Suprapubic skin (tissue), 4 donors: ENCODE data around the gene DIAPH2.

Experiments used
- EP300 ChIP-seq: sonication (generic); formaldehyde crosslinking; IDR thresholded peaks from one replicate; pipeline ENCODE4 v1.6.1; 2017; ENCODE audit warnings: antibody characterized with exemption
- POLR2AphosphoS5 ChIP-seq, 3 donors: sonication (generic); formaldehyde crosslinking; IDR thresholded peaks; one replicate each; pipeline ENCODE4 v1.6.1; 2017; ENCODE audit warnings: antibody characterized with exemption in 3 of 3
- TF ChIP-seq, protein P1 (sequence below), 2 donors: fragments of 200-600 bp in 1 of 2; fragments of 450-650 bp in 1 of 2; sonication (generic) in 1 of 2; IDR thresholded peaks; one replicate each; pipeline ENCODE4 v1.5.1; 2016 to 2019; ENCODE audit warnings: antibody characterized with exemption in 2 of 2, mild to moderate bottlenecking in 1 of 2, moderate library complexity in 1 of 2

DNA sequence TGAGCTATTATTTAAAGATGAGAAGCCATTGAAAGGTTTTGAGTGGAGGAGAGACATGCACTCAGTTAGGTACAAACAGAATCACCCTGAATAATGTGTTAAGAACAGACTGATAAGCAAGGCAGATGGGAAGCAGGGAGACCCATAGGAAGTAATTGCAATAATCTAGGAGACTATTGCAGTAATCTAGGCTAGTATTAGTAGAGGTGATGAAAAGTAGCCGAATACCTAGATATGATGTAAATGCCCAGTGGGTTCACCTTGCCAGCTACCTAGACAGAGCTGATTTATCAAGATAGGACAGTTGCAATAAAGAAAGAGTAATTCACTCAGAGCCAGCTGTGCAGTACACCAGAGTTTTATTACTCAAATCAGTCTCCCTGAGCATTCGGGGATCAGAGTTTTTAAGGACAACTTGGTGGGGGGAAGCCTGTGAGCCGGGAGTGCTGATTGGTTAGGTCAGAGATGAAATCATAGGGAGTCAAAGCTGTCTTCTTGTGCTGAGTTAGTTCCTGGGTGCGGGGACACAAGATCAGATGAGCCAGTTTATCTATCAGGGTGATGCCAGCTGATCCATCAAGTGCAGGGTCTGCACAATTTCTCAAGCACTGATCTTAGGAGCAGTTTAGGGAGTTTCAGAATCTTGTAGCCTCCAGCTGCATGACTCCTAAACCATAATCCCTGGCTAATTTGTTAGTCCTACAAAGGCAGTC lies 626.6 kb downstream of the DIAPH2 start:
- TF ChIP-seq, protein P1, sequence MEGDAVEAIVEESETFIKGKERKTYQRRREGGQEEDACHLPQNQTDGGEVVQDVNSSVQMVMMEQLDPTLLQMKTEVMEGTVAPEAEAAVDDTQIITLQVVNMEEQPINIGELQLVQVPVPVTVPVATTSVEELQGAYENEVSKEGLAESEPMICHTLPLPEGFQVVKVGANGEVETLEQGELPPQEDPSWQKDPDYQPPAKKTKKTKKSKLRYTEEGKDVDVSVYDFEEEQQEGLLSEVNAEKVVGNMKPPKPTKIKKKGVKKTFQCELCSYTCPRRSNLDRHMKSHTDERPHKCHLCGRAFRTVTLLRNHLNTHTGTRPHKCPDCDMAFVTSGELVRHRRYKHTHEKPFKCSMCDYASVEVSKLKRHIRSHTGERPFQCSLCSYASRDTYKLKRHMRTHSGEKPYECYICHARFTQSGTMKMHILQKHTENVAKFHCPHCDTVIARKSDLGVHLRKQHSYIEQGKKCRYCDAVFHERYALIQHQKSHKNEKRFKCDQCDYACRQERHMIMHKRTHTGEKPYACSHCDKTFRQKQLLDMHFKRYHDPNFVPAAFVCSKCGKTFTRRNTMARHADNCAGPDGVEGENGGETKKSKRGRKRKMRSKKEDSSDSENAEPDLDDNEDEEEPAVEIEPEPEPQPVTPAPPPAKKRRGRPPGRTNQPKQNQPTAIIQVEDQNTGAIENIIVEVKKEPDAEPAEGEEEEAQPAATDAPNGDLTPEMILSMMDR (IDR thresholded peaks at IDR 0.05), result no peak
- TF ChIP-seq POLR2AphosphoS5 (IDR thresholded peaks at IDR 0.05) (no peak), EP300 (no peak)
